ENCODE measurements around the gene UTF1.

UTF1 gene

DNA sequence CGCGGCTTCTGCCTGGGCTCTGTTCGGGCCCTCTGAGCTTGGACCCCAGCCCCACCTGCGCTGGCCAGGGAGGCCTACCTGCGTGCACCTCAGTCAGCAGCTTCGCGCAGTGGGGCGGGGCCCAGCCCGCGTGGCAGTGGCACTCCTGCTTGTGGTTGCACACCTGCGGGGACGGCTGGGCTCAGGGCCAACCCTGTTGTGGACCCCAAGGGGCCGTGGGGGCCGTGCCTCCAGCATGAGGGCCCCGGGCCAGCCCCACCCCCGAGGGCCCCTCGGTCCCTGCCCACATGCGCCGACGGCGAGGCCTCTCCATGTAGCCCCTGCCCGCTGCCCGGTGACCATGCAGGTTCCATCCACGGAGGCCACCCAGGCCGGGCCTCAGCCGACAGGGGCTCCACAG is 39.4 kb downstream of the UTF1 start:
- Histone ChIP-seq H3K36me3 (peaks cover 100% of the 10 kb centered on the region), H3K4me1 (ENCODE audit: control insufficient read depth in 1 of 2, insufficient read depth in 1 of 2, low read depth in 1 of 2, low read length in 1 of 2) (peaks cover 25 to 40% of the 10 kb centered on the region in 2 experiments), H3K9me3 (no peaks in the 10 kb centered on the region), H3K27ac (peak overlapping the region; percentile 39), H3K4me3 (ENCODE audit: low read depth in 1 of 2, low read length in 1 of 2) (no peak overlapping the region), H3K27me3 (no peaks in the 10 kb centered on the region)
- TF ChIP-seq, protein P1, sequence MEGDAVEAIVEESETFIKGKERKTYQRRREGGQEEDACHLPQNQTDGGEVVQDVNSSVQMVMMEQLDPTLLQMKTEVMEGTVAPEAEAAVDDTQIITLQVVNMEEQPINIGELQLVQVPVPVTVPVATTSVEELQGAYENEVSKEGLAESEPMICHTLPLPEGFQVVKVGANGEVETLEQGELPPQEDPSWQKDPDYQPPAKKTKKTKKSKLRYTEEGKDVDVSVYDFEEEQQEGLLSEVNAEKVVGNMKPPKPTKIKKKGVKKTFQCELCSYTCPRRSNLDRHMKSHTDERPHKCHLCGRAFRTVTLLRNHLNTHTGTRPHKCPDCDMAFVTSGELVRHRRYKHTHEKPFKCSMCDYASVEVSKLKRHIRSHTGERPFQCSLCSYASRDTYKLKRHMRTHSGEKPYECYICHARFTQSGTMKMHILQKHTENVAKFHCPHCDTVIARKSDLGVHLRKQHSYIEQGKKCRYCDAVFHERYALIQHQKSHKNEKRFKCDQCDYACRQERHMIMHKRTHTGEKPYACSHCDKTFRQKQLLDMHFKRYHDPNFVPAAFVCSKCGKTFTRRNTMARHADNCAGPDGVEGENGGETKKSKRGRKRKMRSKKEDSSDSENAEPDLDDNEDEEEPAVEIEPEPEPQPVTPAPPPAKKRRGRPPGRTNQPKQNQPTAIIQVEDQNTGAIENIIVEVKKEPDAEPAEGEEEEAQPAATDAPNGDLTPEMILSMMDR (IDR thresholded peaks at IDR 0.05): no peak

DNA sequence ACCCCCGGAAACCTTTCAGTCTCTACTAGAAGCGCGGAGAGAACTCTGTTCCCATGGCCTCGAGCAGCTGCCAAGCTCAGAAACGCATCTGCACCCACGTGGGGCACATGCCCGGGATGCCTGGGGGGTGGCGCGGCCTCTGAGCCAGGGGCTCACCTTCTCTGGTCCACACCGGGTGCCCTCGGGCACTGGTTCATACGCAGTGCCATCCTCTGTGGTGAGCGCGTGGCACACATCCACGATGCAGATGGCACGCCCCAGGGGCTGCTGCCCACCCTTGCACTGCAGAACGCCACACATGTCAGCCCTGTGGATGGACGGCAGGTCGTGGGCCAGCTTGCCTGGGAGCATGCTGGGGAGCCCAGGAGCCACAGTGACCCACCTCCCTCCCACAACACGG is 40.2 kb downstream of the UTF1 start:
- Histone ChIP-seq H3K9me3 (no peaks in the 10 kb centered on the region), H3K27ac (no peak overlapping the region), H3K27me3 (no peaks in the 10 kb centered on the region), H3K4me3 (ENCODE audit: low read depth in 1 of 2, low read length in 1 of 2) (no peak overlapping the region), H3K36me3 (peaks cover 100% of the 10 kb centered on the region), H3K4me1 (ENCODE audit: control insufficient read depth in 1 of 2, insufficient read depth in 1 of 2, low read depth in 1 of 2, low read length in 1 of 2) (peaks cover 23 to 33% of the 10 kb centered on the region in 2 experiments)
- TF ChIP-seq, protein P1 (IDR thresholded peaks at IDR 0.05): no peak

DNA sequence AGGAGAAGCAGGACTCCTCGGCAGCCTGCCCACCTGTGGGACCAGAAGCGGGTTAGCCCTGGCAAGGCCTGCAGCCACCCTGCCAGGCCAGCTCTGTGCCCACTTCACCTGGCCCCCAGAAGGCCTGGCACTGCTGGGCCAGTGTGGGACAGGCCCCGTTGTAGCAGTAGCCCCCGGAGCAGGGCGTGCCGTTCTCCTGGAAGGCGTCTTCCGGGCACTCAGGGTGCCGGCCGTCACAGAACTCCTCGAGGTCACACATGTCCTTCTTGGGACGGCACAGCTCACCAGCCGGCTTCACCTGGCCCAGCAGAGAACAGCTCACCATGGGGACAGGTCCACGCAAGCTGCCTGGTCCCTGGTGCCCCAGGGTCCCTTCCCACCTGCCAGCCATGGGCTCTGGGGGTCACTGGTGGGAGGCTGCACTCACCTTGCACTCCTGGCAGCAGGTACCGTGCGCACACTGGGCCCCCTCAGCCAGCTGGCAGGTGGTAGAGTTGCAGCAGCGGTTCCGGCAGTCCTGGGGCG is 40.8 kb downstream of the UTF1 start:
- no peaks in the 10 kb centered on the region for H3K9me3 ChIP-seq
- peak overlapping the region; percentile 8 for H3K27ac ChIP-seq
- no peak overlapping the region for H3K4me3 ChIP-seq (ENCODE audit: low read depth in 1 of 2, low read length in 1 of 2)
- no peaks in the 10 kb centered on the region for H3K27me3 ChIP-seq
- peaks cover 96% of the 10 kb centered on the region for H3K36me3 ChIP-seq
- TF ChIP-seq, protein P1 (IDR thresholded peaks at IDR 0.05): no peak
- H3K4me1 ChIP-seq (ENCODE audit: control insufficient read depth in 1 of 2, insufficient read depth in 1 of 2, low read depth in 1 of 2, low read length in 1 of 2): peaks cover 16 to 26% of the 10 kb centered on the region in 2 experiments

DNA sequence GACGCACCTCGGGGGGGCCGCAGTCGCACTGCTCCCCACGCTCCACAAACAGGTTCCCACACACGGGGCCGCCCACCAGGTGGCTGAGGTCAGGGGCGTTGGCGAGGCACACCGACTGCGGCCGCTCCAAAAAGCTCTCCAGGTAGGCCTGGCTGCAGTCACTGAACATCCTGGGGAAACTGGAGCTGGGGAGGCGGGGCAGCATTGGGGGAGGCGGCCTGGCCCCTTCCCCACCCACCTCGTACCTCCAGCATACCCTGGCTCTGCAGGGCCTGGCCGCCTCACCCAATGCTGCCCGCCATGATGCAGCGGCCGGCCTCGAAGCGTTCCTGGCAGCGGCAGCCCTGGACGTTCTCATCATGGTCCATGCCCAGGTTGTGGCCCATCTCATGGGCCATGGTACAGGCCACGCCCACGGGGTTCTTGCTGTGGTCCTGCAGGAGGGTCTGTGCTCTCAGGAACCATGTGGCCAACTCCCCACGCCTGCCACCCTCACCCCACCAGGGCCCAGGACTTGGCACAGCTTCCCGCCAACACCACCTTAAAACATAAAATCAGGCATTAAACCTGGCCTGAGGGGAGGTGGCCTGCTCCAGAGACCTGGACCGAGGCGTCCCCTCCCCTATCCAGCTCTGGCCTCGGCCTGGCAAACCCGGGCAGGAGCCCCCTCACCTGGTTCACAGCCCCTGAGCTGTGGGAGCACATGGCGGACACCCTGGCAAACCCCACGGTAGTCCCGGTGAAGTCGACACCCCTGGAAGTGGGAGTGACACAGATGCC is 41.7 kb downstream of the UTF1 start:
- peaks cover 87% of the 10 kb centered on the region for H3K36me3 ChIP-seq
- peaks cover 18 to 24% of the 10 kb centered on the region in 2 experiments for H3K4me1 ChIP-seq (ENCODE audit: control insufficient read depth in 1 of 2, insufficient read depth in 1 of 2, low read depth in 1 of 2, low read length in 1 of 2)

DNA sequence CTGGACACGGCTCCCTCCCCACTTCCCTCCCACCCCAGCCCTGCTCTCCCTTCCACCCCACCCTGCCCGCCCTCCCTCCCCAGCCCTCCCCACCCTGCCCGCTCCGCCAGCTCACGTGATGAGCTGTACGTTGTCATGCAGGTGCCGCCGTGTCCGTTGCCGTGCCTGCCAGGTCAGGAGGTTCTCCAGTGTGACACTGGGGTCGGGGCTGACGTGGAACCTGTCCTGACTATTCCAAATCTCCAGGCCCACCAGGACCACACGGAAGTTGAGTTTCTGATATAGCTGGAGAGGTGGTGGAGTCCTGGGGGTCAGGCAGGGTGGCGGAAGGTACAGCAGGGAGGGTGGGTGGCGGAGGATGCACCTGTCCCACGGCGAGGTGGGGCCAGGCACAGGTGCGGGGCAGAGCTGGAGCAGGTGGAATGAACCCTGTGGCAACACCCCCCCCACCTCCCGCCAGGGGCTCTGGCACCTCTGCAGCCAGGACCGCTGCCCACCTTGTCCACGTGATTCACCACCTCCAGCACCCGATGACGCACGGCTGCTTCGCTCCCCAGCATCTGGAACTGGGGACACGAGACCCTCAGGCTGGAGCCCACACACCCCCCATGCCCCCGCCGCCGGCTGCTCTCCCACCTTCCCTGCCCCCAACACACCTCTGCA is 42.4 kb downstream of the UTF1 start:
- H3K27me3 ChIP-seq: no peaks in the 10 kb centered on the region
- H3K27ac ChIP-seq: peak overlapping the region; percentile 100
- H3K36me3 ChIP-seq: peaks cover 80% of the 10 kb centered on the region
- H3K4me3 ChIP-seq (ENCODE audit: low read depth in 1 of 2, low read length in 1 of 2): no peak overlapping the region
- peaks cover 24 to 25% of the 10 kb centered on the region in 2 experiments for H3K4me1 ChIP-seq (ENCODE audit: control insufficient read depth in 1 of 2, insufficient read depth in 1 of 2, low read depth in 1 of 2, low read length in 1 of 2)
- TF ChIP-seq, protein P1 (IDR thresholded peaks at IDR 0.05): no peak
- no peaks in the 10 kb centered on the region for H3K9me3 ChIP-seq

More for the DNA sequence above, 41.7 kb downstream of the UTF1 start:
- H3K27ac ChIP-seq: peak overlapping the region; percentile 18
- TF ChIP-seq, protein P1 (IDR thresholded peaks at IDR 0.05): no peak
- H3K4me3 ChIP-seq (ENCODE audit: low read depth in 1 of 2, low read length in 1 of 2): no peak overlapping the region
- no peaks in the 10 kb centered on the region for H3K9me3 ChIP-seq
- H3K27me3 ChIP-seq: no peaks in the 10 kb centered on the region

Measured in neutrophil (primary cell).